Renal cortical epithelial cell (primary cell): ENCODE results near the gene PIM1. TPM values are rescaled to one million over a fixed set of nuclear protein-coding genes. Genes with fewer than 3 reads are reported as not detected.
"Not testable (repeated sequence)": the region's sequence is repeated elsewhere in the genome, so short reads cannot be mapped to it uniquely, and the experiment has no call there.

ENCODE experiments used
- DNase-seq: peaks from one replicate; pipeline ENCODE4 v3.0.0-alpha.2; 2011; ENCODE audit warnings: low read depth
- total RNA-seq: library from RNA; depleted of rRNA; stranded (reverse); fragments of >200 nt; gene quantifications from 2 replicates; pipeline ENCODE4 v1.2.3, GENCODE V29; 2014

The PIM1 gene
- total RNA-seq, 1 donor from 2014 or later = 6.6 TPM

GRCh38 chr6:37171201-37171969, 1.4 kb downstream of the PIM1 start:
- DNase-seq = peak; percentile 54

DNA sequence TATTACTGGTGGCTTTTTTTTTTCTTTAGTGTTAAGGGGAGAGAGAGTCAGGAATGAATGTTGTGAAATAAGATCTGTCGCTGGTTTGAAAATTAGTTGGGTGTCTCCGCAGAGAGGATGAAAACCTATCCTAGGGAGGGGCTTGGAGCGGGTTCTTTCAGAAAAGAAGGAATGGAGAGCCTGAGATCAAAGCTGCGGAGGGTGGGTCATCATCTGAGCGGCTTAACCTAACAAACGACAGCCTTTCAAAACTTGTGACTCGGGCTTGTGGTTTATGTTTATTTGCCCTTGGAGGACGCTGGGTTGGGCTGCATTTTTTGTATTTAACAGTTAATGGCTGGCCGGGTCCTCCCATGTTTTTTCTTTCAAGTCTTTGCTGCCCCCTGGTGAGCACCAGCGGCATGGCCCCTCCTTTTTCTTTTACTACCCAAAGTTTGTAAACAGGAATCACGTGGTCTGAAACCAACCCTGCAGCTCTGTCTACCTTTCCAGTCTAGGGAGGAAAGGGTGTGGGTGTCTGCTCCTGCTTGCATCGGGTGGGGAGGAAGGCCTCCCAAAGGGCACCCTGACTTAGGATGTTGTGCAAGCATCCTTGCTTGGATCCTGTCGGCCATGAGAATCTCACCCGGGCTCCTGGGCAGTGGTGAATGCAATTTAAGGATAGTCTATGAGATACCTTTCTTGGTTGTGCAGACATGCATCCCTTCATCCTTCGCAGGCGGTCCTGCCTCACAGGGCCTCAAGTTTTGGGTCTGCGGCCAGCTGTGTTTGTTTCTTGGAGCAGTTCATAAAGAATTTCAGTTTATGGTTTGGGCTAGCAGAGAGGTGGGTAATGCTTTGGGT, 2.2 kb downstream of the PIM1 start:
- DNase-seq = peak; percentile 94

GRCh38 chr6:37172912-37173492, 3.0 kb downstream of the PIM1 start:
- DNase-seq = no peak

GRCh38 chr6:37173493-37174195, 3.7 kb downstream of the PIM1 start:
- DNase-seq = no peak

DNA sequence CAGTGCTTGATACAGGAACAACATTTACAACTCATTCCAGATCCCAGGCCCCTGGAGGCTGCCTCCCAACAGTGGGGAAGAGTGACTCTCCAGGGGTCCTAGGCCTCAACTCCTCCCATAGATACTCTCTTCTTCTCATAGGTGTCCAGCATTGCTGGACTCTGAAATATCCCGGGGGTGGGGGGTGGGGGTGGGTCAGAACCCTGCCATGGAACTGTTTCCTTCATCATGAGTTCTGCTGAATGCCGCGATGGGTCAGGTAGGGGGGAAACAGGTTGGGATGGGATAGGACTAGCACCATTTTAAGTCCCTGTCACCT, 4.2 kb downstream of the PIM1 start:
- DNase-seq = no peak

DNA sequence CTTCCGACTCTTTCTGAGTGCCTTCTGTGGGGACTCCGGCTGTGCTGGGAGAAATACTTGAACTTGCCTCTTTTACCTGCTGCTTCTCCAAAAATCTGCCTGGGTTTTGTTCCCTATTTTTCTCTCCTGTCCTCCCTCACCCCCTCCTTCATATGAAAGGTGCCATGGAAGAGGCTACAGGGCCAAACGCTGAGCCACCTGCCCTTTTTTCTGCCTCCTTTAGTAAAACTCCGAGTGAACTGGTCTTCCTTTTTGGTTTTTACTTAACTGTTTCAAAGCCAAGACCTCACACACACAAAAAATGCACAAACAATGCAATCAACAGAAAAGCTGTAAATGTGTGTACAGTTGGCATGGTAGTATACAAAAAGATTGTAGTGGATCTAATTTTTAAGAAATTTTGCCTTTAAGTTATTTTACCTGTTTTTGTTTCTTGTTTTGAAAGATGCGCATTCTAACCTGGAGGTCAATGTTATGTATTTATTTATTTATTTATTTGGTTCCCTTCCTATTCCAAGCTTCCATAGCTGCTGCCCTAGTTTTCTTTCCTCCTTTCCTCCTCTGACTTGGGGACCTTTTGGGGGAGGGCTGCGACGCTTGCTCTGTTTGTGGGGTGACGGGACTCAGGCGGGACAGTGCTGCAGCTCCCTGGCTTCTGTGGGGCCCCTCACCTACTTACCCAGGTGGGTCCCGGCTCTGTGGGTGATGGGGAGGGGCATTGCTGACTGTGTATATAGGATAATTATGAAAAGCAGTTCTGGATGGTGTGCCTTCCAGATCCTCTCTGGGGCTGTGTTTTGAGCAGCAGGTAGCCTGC, 4.8 kb downstream of the PIM1 start:
- DNase-seq = no peak

GRCh38 chr6:37175332-37176267, 5.6 kb downstream of the PIM1 start:
- DNase-seq = no peak

- no peak for DNase-seq
Measured at GRCh38 chr6:37176268-37177076, 6.5 kb downstream of the PIM1 start.

- no peak for DNase-seq
Measured at GRCh38 chr6:37177077-37177934, 7.4 kb downstream of the PIM1 start.

GRCh38 chr6:37177935-37178517, 8.1 kb downstream of the PIM1 start:
- no peak for DNase-seq

DNA sequence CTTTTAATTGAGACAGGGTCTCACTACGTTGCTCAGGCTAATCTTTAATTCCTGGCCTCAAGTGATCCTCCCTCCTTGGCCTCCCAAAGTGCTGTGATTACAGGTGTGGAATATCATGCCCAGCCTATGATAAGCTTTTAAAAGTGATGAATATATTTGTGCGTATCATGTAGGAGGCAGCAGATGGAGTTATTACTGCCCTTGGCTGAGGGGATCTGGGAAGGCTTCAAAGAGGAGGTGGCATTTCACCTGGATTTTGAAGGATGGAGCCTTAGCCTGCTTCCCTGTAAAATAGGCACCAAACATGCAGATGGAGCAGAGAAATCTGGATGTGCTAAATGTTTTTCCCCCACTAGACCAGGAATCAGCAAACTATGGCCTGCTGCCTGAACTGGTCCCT, 10.1 kb downstream of the PIM1 start:
- no peak for DNase-seq

DNA sequence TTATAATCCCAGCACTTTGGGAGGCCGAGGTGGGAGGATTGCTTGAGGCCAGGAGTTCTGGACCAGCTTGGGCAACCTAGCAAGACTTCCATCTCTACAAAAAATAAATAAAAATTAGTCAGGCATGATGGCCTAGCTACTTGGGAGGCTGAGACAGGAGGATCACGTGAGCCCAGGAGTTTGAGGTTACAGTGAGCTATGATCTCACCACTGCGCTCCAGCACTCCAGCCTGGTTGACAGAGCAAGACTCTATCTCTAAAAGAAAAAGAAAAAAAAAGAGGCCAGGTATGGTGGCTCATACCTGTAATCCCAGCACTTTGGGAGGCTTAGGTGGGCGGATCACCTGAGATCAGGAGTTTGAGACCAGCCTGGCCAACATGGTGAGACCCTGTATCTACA, 10.7 kb downstream of the PIM1 start:
- DNase-seq = not testable (repeated sequence)

- no peak for DNase-seq
Measured at GRCh38 chr6:37182736-37183590, 13.0 kb downstream of the PIM1 start.

DNA sequence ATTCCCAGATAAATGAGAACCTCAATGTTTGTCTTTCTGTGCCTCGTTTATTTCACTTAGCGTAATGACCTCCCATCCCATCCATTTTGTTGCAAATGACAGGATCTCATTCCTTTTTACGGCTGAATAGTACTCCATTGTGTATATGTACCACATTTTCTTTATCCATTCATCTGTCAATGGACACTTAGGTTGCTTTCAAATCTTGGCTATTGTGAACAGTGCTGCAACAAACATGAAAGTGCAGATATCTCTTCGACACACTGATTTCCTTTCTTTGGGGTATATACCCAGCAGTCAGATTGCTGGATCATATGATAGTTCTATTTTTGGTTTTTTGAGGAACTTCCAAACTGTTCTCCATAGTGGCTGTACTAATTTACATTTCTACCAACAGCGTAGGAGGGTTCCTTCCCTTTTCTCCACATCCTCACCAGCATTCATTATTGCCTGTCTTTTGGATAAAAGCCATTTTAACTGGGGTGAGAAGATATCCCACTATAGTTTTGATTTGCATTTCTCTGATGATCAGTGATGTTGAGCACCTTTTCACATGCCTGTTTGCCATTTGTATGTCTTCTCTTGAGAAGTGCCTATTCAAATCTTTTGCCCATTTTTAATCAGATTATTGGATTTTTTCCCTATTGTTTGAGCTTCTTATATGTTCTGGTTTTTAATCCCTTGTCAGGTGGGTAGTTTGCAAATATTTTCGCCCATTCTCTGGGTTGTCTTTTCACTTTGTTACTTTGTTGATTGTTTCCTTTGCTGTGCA, 16.2 kb downstream of the PIM1 start:
- DNase-seq = not testable (repeated sequence)

GRCh38 chr6:37187321-37188022, 17.5 kb downstream of the PIM1 start:
- DNase-seq = no peak
